ENCODE results near the gene SDHB. TPM values are rescaled to one million over a fixed set of nuclear protein-coding genes. Genes with fewer than 3 reads are reported as not detected.
A peak's percentile ranks its signal among the peaks of the same experiment; 100 is the strongest.

Gene SDHB
- total RNA-seq, 1 donor from 2014 or later = 101 TPM

DNA sequence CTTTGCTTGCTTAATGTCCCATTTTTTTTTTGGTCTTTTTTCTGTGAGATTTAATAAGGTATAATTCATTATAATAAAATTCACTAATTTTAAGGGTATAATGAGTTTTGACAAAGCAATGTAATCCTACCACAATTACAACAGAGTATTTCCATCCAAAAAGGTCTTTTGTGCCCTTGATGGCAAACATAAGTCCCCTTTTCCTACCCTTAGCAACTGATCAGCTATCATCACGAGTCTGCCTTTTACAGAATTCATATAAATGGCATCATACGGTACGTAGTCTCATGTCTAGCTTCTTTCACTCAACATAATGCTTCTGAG, 7.5 kb downstream of the SDHB start:
- no peak for DNase-seq (ENCODE audit: extremely low read depth, low read depth, low spot score)

DNA sequence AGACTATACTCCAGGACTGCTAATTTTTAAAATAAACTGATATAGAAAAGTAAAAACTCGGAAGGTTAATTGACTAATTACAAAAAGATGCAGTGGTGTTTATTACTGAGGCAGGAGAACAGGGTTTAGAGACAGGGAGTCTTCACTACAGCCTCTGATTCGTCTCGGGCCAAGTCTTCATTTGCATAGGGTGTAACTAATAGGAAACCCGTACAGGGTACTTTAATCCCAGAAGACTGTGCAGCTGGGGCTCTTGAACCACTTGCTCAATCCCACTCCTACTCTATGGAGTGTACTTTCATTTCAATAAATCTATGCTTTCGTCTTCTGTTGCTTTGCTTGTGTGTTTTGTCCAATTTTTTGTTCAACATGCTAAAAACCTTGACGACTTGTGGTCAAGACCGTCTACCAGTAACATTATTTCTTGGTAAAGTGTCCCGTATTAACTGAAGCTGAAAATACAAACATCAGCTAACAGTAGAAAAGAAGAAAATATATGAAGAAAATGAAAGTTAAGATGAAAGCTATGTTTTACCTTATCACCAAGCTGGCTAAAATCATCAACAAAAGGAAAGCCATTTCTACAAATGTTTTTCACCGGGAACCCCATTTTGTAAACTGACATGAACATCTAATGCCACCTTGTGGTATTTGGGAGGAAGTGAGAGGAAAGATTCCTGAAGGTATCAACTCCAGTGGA, 8.0 kb downstream of the SDHB start:
- DNase-seq (ENCODE audit: extremely low read depth, low read depth, low spot score) = no peak

DNA sequence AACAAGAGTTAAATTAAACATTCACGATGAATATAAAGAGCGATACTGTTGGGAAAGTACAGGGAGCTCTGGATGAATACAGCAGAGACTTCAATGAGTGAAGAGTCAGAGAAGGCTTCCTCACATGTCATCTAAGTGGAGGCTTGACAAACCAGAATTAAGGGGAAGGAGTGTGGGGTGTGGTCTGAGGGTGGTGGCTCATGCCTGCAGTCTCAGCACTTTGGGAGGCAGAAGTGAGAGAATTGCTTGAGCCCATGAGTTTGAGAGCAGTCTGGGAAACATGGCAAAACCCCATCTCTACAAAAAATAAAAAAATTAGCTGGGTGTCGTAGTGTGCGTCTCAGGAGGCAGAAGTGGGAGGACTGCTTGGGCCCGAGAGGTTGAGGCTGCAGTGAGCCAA, 8.7 kb downstream of the SDHB start:
- no peak for DNase-seq (ENCODE audit: extremely low read depth, low read depth, low spot score)

DNA sequence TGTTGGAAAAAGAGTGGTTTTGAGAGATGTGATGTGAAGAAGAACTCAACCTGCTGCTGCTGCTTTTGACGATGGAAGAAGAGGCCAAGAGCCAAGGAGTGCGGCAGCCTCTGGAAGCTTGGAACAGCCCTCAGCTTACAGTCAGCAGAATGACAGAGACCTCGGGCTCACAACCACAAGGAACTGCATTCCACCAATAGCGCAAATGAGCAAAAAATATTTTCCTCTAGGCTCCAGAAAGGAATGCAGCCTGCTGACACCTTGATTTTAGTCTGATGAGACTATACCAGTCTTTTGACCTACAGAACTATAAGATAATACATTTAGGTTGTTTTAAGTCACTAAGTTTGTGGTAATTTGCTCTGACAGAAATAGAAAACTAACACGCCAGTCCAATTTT, 10.2 kb downstream of the SDHB start:
- DNase-seq (ENCODE audit: extremely low read depth, low read depth, low spot score) = no peak

DNA sequence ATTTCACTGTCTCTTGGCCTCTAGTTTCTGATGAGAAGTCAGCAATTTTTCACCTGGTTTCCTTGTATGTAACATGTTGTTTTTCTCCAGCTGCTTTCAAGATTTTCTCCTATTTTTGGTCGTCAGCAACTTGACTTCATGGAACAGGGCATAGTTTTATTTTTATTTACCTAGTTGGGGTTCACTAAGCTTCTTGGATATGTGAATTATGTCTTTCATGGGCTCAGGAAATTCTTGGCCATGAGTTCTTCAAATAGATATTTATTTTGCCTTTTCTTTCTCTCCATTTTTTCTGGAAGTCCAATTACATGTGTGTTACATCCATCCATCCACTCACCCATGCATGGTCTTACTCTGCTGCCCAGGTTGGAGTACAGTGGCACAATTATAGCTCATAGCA, 13.7 kb downstream of the SDHB start:
- DNase-seq (ENCODE audit: extremely low read depth, low read depth, low spot score) = no peak

DNA sequence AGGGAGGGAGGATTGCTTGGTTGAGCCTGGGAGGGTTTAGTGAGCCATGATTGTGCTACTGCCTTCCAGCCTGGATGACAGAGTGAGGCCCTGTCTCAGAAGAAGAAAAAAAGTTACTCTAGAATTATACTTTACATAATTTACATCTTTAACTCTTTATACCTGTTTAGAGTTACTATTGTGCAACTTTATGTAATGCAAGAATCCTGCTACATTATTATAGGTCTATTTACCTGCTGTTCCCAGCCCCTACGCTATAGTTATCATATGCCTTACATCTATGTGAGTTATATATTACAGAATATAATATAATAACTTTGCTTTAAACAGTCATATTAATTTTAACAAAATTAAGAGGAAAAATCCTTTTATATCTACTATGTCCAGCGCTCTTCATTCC, 14.3 kb downstream of the SDHB start:
- no peak for DNase-seq (ENCODE audit: extremely low read depth, low read depth, low spot score)

DNA sequence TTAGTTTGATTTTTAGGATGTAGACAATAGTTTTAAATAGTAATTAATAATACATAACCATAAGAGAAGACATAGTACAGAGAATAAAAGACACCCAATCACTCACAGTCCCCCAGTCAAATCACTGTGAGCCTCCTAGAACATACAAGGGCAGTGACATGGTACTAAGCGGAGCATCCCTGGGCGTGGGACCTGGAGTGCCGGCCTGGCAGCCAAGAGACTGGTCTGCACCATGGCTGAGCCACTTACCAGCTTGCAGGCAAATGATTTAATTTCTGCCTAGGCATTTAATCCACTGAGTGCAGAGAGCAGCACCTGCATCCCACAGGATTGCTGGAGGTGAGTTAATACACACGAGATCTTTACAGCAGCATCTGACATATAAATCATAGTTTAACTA, 20.4 kb downstream of the SDHB start:
- DNase-seq (ENCODE audit: extremely low read depth, low read depth, low spot score) = no peak

DNA sequence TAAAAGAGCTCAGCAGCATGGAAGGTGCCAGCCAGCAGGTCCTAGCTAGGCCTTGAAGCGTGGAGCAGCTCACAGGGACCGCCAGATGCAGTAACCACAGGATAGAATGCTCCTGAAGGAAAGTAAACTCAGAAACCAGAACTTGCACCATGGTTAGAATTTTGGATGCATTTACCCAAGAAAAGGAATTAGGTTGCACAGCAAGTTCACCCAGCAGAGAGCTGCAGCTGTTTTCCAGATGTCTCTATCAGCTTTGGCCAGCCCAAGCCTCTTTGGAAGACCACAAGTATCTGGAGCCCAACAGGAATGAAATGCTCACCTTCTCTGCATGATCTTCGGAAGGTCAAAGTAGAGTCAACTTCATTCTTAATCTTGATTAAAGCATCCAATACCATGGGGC, 21.1 kb downstream of the SDHB start:
- DNase-seq (ENCODE audit: extremely low read depth, low read depth, low spot score) = no peak

DNA sequence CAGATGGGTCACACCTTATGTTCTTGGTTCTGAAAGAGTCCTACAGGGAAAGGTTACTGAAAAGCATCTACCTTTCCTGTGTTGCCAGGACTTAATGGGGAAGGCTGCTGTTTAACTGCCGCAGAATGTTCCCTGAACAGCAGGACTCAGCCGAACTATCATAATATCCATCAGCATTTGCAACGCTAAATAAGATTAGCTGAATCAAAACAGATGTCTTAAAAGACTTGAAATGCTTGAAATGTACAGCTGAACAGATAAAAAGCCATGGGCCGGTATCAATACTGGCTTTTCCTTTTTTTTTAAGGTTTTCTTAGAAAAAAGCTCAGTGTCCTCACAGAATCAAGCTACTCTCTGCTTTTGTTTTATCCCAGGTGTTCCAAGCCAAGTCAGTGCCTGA, 22.4 kb downstream of the SDHB start:
- no peak for DNase-seq (ENCODE audit: extremely low read depth, low read depth, low spot score)

DNA sequence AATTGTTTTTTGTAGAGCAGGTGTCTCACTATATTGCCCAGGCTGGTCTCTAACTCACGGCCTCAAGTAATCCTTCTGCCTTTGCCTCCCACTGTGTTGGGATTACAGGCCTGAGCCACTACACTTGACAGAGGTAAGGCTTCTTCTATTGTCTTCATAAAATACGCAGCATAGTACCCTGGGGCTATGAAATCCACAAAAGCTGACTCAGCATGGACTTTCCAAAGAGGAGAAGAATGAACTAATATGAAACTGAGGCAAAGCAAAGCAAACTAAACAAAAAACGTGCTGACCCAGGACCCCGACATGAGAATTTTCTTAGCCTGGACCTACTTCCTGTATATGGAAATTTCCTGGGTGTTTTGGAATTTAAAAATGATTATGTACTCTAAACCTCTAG, 23.6 kb downstream of the SDHB start:
- DNase-seq (ENCODE audit: extremely low read depth, low read depth, low spot score) = no peak

DNA sequence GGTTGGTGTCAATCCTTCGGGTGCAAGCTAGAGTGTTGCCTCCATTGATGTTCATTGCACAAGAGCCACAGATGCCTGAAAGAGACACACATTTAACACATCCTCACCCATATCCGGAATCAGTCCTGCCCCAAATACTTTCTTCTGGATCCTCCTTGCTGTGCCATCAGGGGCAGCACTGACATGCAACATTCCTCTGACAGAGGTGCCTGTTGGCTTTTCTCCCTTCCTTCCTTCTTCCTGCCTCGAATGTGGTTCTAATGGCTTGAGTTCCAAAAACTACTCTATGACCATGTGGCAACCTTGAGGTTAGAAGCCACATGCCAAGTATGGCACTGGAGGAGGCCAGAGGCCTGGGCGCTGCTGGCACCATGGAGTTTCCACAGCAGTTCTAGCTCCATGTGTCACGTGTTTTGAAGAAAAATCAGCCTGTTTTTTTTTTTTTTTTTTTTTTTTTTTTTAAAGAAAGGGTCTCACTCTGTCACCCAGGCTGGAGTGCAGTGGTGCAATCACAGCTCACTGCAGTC, 25.1 kb downstream of the SDHB start:
- no peak for DNase-seq (ENCODE audit: extremely low read depth, low read depth, low spot score)

DNA sequence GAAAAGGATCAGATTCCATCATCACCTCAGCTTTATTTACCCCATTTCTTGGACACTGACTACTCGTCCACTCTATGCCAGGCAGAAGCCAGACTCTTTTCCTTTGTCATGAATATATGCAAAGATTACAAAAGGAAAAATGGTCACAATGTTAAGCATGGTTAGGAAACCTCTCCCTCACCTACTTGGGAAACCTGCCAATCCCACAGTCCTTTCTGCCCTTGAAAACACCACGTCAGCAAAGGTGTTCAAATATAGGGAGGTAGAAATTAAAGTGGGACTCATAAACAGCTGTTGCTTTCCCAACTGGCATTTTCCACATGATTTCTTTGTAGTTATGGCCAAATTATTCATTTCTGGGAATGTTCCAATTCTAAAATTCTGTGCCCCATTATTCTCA, 25.9 kb downstream of the SDHB start:
- no peak for DNase-seq (ENCODE audit: extremely low read depth, low read depth, low spot score)

DNA sequence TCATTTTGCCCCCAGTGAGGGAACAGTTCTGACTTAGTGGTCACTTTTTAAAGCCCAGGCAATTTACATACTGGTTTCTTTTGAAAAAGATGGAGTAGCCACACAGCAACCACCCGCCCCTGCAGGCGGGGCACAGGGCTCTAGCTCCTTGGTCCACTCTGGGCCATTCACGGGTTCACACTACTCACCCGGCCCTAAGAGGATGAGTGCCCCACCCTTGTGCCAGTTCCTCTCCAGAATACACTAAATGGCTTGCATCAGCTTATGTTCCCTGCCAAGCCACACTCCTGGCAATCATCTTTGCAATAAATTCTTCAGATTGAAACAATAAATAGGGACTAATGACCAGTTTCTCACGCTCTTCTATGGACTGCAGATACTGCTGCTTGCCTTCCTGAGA, 26.4 kb downstream of the SDHB start:
- DNase-seq (ENCODE audit: extremely low read depth, low read depth, low spot score) = no peak

DNA sequence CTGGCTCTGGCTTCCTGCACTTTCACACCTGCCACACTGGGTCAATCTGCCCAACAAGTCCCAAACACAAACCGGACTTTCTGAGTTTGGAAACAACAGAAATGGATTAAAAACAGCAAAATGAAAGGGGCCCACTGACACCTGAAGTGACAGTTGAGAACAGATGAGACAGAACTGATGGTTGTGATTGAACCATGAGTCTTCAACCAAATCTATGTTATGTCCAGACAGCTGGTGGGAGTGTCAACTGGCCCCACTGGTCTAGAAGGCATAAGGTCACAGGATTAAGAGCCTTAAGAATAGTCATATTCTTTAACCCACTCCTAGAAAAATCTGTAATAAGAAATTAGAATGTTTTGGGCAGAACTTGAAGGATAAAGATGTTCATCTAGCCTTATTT, 29.1 kb downstream of the SDHB start:
- DNase-seq (ENCODE audit: extremely low read depth, low read depth, low spot score) = no peak

DNA sequence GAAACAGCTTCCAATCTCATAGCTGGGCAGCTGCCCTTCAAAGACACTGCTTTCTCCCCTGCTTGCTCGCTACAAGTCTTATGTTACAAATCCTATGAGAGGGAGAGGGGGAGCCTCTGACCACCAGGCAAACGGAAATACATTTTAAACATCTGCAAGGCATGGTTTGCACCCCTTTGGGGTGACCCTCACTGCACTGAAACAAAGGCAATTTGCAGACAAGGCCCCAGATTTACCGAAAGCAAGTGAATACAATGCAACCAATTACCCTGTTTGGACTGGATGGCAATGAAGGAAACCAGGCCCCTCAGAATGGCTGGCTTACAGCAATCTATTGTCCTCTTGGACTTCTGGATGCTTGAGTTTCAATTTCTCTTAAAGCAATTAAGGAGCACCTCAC, 30.3 kb downstream of the SDHB start:
- DNase-seq (ENCODE audit: extremely low read depth, low read depth, low spot score) = no peak

DNA sequence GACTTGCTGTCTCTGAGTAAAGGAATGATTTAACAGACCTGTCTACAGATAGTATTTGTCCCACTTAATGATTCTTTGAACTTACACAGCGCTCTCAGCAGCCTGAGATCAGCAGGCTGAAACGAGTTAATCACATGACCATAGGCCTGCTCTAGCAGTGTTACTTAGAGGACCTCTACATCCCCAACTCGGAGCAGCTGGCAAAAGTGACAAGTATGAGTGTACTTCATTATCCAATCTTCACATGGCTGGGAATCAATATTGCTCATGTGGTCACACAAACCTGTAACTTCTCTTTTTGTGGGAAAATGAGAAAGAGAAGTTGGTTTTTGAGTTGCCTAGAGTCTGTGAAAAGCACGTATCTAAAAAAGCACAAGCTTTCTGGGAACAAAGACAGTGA, 30.7 kb downstream of the SDHB start:
- DNase-seq (ENCODE audit: extremely low read depth, low read depth, low spot score) = no peak

DNA sequence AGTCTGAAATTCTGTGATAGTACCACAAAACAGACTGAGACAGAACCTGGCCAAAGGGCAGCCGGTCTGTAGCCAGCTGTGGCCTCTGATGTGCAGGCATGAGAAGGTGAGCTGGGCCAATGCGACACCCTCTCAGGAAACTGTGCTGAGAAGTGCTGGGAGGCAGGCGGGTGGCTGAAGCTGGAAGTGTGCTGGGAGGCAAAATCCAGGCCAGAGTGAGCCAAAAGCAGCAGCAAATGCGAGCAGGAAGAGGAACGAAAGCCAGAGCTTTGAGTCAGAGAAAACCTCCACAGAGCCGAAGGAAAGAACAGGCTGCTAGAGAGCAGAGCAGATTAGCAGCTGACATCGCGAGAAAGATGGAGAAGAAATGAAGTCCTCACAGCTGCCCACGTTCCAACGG, 31.9 kb downstream of the SDHB start:
- no peak for DNase-seq (ENCODE audit: extremely low read depth, low read depth, low spot score)

DNA sequence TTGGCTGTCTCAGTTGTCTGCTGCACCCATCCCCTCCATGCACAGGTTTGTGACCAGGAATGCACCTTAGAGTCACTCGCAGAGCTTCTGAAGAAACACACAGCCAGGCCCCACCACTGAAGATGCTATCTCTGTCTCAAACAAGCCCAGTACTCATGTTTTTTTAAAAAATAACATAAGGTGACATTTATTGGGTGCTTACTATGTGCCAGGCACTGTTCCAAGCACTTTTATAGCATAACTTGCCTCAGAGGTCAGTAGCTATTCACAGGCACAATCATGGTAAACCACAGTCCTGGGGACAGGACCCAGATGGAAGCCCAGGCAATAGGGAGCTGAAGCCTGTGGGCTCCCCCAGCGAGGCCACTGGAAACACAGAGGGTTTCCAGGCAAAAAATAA, 33.3 kb downstream of the SDHB start:
- DNase-seq (ENCODE audit: extremely low read depth, low read depth, low spot score) = no peak

DNA sequence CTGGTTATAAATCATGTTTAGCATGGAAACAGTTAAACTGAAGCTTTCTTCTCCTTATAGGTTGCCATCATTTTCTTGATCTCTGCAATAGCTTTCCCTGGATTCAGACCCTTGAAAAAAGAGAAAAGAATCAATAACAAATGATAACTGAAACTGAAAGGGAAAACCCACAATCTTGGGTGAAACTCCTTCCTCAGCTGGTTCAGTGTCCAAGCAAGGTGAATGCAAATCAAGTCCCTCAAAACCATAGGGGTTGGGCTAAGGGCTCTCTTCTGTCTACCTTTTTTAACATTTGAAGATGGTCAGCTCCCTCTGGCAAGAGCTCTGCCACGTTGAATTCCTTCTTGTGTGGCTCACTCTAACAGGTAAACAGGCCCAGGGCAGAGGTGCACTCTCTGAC, 35.0 kb downstream of the SDHB start:
- DNase-seq (ENCODE audit: extremely low read depth, low read depth, low spot score) = no peak

DNA sequence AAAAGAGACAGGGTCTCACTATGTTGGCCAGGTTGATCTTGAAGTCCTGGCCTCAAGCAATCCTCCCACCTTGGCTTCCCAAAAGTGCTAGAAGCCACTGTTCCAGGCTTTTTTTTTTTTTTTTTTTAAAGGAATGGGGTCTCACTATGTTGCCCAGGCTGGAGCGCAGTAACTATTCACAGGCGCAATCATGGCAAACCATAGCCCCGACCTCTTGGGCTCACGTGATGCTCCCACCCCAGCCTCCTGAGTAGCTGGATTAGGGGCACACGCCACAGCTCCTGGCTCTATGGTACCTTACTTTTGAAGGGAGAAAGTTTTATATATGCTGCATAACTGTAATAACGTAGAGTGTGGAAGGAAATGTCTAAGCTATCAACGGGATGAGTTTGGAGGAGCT, 36.4 kb downstream of the SDHB start:
- no peak for DNase-seq (ENCODE audit: extremely low read depth, low read depth, low spot score)

DNA sequence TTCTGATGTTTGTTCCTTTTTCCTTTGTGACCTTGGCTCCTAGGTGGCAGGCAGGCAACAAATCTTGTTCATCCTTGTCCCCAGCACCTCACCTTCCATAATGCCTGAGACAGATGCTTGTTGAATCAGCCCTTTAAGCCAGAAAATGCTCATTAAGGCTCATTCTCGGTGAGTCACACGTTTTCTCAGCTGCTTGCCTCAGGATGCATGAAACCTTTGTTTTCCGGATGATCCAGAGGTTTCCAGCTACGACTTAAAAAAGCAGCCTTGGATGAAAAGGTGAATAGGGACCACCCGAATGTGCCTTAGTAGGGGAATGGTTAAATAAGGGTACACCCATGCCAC, 37.5 kb downstream of the SDHB start:
- peak; percentile 36 for DNase-seq (ENCODE audit: extremely low read depth, low read depth, low spot score)

DNA sequence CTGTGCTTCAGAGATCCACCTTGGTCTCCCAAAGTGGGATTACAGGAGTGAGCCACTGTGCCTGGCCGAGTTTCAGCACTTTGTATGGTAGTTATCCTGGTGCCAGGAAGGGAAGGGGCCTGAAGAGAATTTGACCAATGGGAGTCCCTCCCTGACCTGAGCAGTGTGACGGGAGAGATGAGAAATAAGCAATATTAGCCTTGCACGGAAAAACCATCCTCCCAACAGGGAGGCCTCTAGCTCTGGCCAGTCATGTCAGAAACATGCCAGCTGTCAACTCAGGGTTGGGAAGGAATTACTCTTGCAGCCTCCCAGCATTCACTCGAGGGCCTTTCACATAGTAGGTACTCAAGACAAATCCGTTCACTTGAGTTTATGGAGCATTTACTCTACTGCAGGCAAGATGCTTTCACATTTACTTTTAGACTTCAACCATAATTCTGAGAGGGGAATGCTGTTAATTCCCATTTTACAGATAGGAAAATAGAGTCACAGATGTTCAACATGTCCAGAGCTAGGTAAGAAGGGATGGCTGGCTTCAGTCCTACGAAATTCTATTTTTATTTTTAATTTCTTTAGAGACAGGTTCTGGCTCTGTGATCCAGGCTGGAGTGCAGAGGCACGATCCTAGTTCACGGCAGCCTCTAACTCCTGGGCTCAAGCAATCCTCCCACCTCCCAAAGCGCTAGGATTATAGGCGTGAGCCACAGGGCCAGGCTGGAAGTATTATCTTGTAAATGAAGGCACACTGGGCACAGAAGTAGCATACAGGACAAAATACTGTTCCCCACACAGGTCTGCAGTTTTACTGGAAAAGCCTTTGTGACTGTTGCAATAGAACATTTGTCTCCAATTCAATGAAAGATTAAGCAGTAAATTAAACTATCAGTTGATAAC, 38.9 kb downstream of the SDHB start:
- DNase-seq (ENCODE audit: extremely low read depth, low read depth, low spot score) = no peak

Measured in glomerular endothelial cell (primary cell).